IgD-negative memory B cell (primary cell): ENCODE results near the gene FRAS1. TPM values are rescaled to one million over a fixed set of nuclear protein-coding genes. Genes with fewer than 3 reads are reported as not detected.
"Not testable (repeated sequence)": the region's sequence is repeated elsewhere in the genome, so short reads cannot be mapped to it uniquely, and the experiment has no call there.

Experiments
- H3K27ac Mint-ChIP-seq, 3 donors: one replicate each; pipeline ENCODE4 v1.8.0; 2020 to 2022; ENCODE audit warnings: mild to moderate bottlenecking in 3 of 3, mixed read lengths in 3 of 3, moderate library complexity in 1 of 3
- H3K27me3 Mint-ChIP-seq: one replicate; pipeline ENCODE4 v1.8.0; 2021; ENCODE audit warnings: mixed read lengths
- H3K36me3 Mint-ChIP-seq: one replicate; pipeline ENCODE4 v1.8.0; 2020; ENCODE audit warnings: mild to moderate bottlenecking, mixed read lengths
- H3K4me1 Mint-ChIP-seq, 3 donors: one replicate each; pipeline ENCODE4 v1.8.0; 2020 to 2022; ENCODE audit warnings: mixed read lengths in 3 of 3, mild to moderate bottlenecking in 1 of 3
- H3K4me3 Mint-ChIP-seq, 4 donors: one replicate each; pipeline ENCODE4 v1.8.0; 2020 to 2022; ENCODE audit warnings: mild to moderate bottlenecking in 4 of 4, mixed read lengths in 4 of 4, moderate library complexity in 3 of 4
- H3K9me3 Mint-ChIP-seq, 3 donors: one replicate each; pipeline ENCODE4 v1.8.0; 2020 to 2021; ENCODE audit warnings: mixed read lengths in 3 of 3, mild to moderate bottlenecking in 1 of 3
- polyA plus RNA-seq: library from polyadenylated mRNA; unstranded; fragments of 300-500 nt; fragmentation: Illumina TruSeq; gene quantifications from one replicate; pipeline ENCODE4 v1.2.3, GENCODE V29; 2021

Gene FRAS1
- polyA plus RNA-seq, 1 donor from 2014 or later: not detected

DNA sequence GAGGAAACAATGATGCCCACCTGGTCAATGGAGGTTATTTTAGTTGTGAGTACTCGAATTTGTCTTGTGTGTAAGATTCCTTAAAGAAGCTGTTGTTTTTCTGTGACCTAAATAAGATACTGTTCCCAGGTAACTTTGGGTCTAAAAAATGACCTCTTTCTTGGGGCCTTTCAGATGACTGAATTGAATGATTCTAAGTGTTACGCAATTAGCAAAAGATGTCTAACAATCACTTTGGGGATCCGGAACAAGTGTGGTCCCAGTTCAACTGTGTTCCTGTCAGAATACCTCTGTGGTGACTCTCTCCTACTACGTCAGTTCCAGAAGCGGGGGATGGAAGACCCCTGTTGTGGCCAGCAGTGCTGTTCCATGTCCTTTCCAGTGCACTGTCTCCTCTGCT lies 99.4 kb downstream of the FRAS1 start:
- Mint-ChIP-seq H3K4me3 (no peak overlapping the region), H3K9me3 (peaks cover 0 to 2% (median 0%) of the 10 kb centered on the region in 3 donors), H3K36me3 (no peaks in the 10 kb centered on the region), H3K4me1 (no peaks in the 10 kb centered on the region), H3K27me3 (peaks cover 9% of the 10 kb centered on the region), H3K27ac (peak overlapping the region in 1 of 3 donors; percentile 1)

DNA sequence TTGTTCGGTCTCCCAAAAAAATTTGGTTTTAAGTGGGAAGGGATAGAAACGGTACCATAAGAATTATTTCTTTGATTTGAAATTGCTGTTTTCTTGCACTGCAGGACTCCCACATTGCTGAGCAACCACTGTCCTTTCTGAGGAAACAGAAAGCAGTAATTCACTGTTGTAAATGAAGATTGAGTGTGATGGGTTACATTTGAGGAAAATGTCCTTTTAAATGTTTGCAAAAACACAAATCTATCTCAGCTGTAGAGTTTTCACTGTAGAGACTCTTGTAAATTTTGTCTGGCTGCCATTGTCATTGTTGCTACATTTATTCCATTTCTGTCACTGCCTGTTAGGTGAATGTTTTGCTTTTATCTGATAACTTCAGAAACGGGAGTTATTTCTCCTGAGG lies 105.2 kb downstream of the FRAS1 start:
- H3K36me3 Mint-ChIP-seq: no peaks in the 10 kb centered on the region
- no peak overlapping the region for H3K4me3 Mint-ChIP-seq
- peaks cover 0 to 2% (median 0%) of the 10 kb centered on the region in 3 donors for H3K9me3 Mint-ChIP-seq
- peaks cover 12% of the 10 kb centered on the region for H3K27me3 Mint-ChIP-seq
- H3K4me1 Mint-ChIP-seq: no peaks in the 10 kb centered on the region
- no peak overlapping the region for H3K27ac Mint-ChIP-seq

DNA sequence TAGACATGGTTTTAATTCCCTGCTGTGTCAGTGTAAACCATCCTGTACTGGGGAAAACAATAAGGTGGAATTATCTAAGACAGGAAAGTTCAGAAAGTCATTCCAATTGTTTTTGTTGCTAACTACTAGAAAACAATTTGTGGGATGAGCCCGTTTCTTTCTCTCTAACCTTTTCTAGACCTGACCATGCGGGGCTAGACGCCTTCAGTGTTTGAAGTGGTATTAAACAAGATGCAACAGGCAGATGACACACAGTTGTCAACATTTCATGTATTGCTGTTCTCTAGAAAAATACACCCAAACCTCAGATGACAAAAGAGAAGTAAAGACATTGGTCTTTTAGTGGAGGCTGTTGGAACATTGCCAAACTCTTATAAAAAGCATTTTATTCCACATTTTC lies 105.7 kb downstream of the FRAS1 start:
- H3K4me1 Mint-ChIP-seq: no peaks in the 10 kb centered on the region
- peaks cover 0 to 2% (median 0%) of the 10 kb centered on the region in 3 donors for H3K9me3 Mint-ChIP-seq
- H3K4me3 Mint-ChIP-seq: no peak overlapping the region
- no peak overlapping the region for H3K27ac Mint-ChIP-seq
- H3K36me3 Mint-ChIP-seq: no peaks in the 10 kb centered on the region
- peaks cover 12% of the 10 kb centered on the region for H3K27me3 Mint-ChIP-seq

DNA sequence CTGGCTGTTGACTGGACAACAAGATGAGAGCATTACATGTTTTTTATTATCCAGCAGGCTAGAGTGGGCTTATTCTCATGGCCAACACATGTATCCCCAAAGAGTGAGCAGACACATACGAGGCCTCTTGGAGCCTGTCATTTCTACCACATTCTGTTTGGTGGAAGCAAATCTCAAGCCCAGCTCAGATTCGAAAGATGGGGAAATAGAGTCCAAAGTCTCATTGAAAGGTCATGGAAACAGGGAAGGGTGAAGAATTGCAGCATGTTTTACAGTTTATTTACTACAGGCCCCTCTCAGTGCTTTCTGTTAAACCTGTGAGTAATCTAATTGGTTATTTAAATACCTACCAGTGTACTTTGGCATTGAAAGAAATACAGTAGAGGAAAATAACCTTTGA lies 108.6 kb downstream of the FRAS1 start:
- no peaks in the 10 kb centered on the region for H3K9me3 Mint-ChIP-seq
- H3K4me3 Mint-ChIP-seq: no peak overlapping the region
- no peaks in the 10 kb centered on the region for H3K36me3 Mint-ChIP-seq
- H3K4me1 Mint-ChIP-seq: no peaks in the 10 kb centered on the region
- H3K27ac Mint-ChIP-seq: no peak overlapping the region
- H3K27me3 Mint-ChIP-seq: peaks cover 3% of the 10 kb centered on the region

DNA sequence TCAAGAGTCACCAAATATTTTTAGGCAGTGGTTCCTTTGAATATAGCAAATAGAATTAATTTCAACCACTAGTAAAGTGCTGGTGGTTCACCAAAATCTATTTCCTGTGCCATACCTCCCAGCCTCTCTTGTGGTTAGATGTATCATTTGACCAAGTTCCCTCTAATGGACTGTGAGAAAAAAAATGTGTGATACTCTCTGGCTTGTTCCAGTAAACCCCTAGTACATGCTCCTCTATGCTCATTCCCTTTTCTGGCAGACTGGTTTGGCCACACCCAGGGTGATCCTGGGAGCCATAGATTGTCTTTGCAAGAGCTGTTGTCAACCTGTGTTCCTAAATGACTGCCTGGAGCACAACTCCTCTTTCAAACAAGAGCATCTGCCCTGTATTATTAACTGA lies 109.5 kb downstream of the FRAS1 start:
- Mint-ChIP-seq H3K4me3 (no peak overlapping the region), H3K9me3 (no peaks in the 10 kb centered on the region), H3K27ac (no peak overlapping the region), H3K4me1 (no peaks in the 10 kb centered on the region), H3K36me3 (no peaks in the 10 kb centered on the region), H3K27me3 (peaks cover 3% of the 10 kb centered on the region)

DNA sequence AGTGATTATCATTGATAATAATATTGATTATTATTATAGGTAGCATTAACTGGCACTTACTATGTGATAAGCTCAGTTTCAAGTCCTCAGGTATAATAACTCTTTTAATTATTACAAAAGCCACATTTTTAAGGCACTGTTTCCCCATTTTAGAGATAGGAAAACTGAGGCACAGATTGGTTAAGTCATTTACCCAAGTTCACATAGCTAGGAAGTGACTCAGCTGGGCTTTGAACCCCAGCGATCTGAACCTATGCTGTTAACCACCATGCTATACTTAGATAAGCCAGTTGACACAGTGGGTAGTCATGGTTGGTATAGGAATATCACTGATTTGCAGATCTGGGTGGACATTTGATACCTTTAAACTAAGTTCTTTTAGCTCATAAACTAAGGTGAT lies 110.4 kb downstream of the FRAS1 start:
- peaks cover 3% of the 10 kb centered on the region for H3K27me3 Mint-ChIP-seq
- H3K4me1 Mint-ChIP-seq: no peaks in the 10 kb centered on the region
- H3K36me3 Mint-ChIP-seq: no peaks in the 10 kb centered on the region
- H3K9me3 Mint-ChIP-seq: no peaks in the 10 kb centered on the region
- no peak overlapping the region for H3K27ac Mint-ChIP-seq
- H3K4me3 Mint-ChIP-seq: no peak overlapping the region

DNA sequence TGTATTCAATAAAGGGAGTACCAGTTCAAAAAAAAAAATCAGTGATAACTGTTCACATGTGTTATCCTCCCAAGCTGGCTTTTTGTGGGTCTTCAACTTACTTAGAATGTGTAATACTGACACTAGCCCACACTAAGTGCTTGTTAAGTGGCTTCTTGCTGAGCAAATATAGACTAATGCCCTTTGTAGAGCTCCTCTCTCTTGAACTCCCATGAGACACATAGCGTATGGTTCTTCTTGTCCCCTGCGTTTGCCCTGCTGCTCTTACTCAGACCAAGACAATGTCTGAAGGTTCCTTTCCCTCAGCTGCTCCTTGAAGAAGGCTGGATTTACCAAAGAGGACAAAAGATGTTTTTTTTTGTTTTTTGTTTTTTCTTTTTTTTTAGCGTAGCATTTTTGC lies 110.9 kb downstream of the FRAS1 start:
- H3K27ac Mint-ChIP-seq: no peak overlapping the region
- no peak overlapping the region for H3K4me3 Mint-ChIP-seq
- no peaks in the 10 kb centered on the region for H3K36me3 Mint-ChIP-seq
- H3K27me3 Mint-ChIP-seq: peaks cover 3% of the 10 kb centered on the region
- no peaks in the 10 kb centered on the region for H3K9me3 Mint-ChIP-seq
- H3K4me1 Mint-ChIP-seq: no peaks in the 10 kb centered on the region

DNA sequence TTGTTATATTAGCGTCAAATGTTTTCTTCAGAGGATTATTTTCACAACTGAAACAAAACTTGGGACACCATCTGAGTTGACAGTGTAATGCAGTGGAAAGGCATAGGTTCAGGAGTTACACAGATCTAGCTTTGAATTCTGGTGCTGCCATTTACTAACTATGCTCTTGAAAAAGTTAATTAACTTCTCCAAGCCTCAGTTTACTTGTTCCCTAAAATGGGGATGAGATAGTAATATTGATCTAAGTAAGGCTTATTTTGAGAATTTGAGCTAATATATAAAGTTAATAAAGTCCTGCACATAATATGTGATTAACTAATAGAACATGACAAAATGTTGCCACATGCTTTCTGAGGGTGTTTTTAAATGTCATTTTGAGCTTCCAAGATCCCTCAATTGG lies 112.6 kb downstream of the FRAS1 start:
- H3K36me3 Mint-ChIP-seq: no peaks in the 10 kb centered on the region
- H3K27me3 Mint-ChIP-seq: peaks cover 5% of the 10 kb centered on the region
- no peaks in the 10 kb centered on the region for H3K9me3 Mint-ChIP-seq
- H3K27ac Mint-ChIP-seq: no peak overlapping the region
- H3K4me1 Mint-ChIP-seq: no peaks in the 10 kb centered on the region
- no peak overlapping the region for H3K4me3 Mint-ChIP-seq

DNA sequence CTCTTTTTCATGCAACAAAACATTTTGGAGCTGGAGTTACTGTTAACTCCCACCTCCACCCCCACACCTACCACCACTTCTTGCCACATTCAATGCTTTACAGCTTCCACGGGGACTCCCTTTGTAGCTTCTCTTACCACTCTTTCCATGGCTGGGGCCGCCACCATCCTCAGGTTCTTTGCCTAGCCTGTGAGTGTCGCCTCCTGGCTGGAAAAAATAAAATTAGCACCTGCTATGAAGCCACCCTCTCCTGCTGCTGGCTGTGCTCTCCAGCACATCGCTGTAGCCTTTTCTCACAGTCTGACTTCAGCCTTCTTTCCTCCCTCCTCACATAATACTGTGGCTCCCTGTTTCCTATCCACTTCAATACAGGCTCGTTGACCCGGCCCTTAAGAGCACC lies 114.4 kb downstream of the FRAS1 start:
- peaks cover 6% of the 10 kb centered on the region for H3K27me3 Mint-ChIP-seq
- no peak overlapping the region for H3K4me3 Mint-ChIP-seq
- H3K9me3 Mint-ChIP-seq: no peaks in the 10 kb centered on the region
- peaks cover 0 to 4% (median 0%) of the 10 kb centered on the region in 3 donors for H3K4me1 Mint-ChIP-seq
- no peak overlapping the region for H3K27ac Mint-ChIP-seq
- no peaks in the 10 kb centered on the region for H3K36me3 Mint-ChIP-seq

DNA sequence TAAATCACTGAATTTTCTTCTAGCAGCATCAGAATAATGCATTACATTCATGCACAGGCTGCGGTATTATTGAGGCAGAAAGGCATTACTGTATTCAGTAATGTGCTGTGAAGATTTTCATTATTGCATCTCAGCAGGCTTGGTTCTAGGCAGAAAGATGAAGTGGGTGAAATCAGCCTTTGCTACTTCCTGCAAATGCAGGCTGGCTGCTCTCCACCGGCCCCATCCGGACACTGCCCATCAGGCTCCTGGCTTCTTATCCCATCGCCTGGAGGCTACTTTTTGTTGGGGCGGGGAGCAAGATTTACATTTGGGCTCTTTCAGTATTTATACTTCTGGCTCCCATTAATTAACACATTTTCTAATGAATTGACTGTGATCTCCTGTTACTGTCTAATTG lies 117.8 kb downstream of the FRAS1 start:
- Mint-ChIP-seq H3K9me3 (peaks cover 0 to 2% (median 0%) of the 10 kb centered on the region in 3 donors), H3K4me3 (no peak overlapping the region), H3K4me1 (peaks cover 0 to 4% (median 0%) of the 10 kb centered on the region in 3 donors), H3K27ac (no peak overlapping the region), H3K36me3 (no peaks in the 10 kb centered on the region), H3K27me3 (peaks cover 6% of the 10 kb centered on the region)

DNA sequence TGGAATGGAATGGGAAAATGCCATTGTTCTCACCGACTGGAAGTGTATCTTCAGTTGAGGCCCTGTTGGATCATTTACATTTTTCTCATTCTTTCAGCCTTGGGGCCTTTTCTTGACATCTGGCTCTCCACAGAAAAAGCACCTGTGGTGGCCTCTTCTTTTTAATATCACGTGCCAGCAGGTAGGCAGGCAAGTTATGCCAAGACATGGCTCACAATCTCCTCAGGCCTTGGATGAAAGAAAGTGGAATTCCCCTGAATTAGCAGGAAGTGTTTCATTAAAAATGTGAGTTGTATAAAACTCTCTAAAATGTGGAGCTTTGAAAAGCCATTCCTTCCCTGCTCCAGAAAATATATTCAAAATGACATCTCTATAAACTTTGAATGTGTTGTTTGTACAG lies 122.1 kb downstream of the FRAS1 start:
- Mint-ChIP-seq H3K27me3 (peaks cover 2% of the 10 kb centered on the region), H3K4me1 (peaks cover 0 to 4% (median 0%) of the 10 kb centered on the region in 3 donors), H3K27ac (no peak overlapping the region), H3K36me3 (no peaks in the 10 kb centered on the region), H3K4me3 (no peak overlapping the region), H3K9me3 (peaks cover 0 to 2% (median 0%) of the 10 kb centered on the region in 3 donors)

DNA sequence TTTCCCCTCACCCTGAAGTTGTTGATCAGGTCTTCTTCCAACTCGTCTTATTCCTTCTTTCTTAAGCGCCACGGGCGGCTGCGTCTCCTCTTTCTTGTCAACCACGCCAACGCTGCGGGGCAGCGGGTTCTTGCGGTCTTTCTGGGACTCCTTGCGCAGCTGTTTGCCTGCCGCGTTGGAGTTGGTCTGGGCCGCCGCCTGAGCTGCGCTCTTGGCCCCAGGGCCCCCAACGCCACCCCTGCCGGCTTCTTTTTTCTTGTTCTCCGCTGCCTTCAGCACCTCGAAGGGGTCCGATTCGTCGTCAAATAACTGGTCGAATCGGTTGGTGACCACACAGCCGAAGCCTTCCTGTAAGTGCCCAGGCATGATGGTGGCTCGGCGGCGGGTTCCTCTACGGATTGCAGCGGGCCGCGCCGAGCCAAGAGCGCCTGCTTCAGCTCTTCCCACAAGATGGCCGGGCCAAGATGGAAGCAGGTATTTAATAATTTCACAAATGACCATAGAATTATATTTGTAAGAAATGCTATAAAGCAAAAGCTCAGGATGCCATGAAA lies 124.6 kb downstream of the FRAS1 start:
- not testable (repeated sequence) for H3K4me3 Mint-ChIP-seq, H3K27me3 Mint-ChIP-seq, H3K27ac Mint-ChIP-seq, H3K36me3 Mint-ChIP-seq, H3K9me3 Mint-ChIP-seq, H3K4me1 Mint-ChIP-seq

DNA sequence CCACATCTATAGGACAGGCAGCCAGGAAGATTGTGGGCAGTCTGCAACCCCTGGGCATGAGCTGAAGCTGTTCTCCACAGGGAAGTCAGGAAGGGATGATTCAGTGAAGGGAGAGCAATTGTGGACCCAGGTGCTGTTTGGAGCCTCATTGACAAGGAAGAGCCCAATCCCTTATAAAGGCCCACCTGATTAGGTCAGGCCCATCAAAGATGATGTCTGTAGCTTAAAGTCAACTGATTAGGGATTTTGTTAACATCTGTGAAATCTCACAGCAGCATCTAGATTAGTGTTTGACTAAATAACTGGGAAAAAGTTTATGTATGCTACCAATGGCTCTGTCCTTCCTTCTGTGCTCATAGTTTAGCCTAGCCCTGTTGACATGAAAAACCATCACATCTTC lies 127.5 kb downstream of the FRAS1 start:
- no peaks in the 10 kb centered on the region for H3K36me3 Mint-ChIP-seq
- no peak overlapping the region for H3K27ac Mint-ChIP-seq
- no peaks in the 10 kb centered on the region for H3K27me3 Mint-ChIP-seq
- no peaks in the 10 kb centered on the region for H3K4me1 Mint-ChIP-seq
- peaks cover 0 to 2% (median 0%) of the 10 kb centered on the region in 3 donors for H3K9me3 Mint-ChIP-seq
- H3K4me3 Mint-ChIP-seq: no peak overlapping the region

DNA sequence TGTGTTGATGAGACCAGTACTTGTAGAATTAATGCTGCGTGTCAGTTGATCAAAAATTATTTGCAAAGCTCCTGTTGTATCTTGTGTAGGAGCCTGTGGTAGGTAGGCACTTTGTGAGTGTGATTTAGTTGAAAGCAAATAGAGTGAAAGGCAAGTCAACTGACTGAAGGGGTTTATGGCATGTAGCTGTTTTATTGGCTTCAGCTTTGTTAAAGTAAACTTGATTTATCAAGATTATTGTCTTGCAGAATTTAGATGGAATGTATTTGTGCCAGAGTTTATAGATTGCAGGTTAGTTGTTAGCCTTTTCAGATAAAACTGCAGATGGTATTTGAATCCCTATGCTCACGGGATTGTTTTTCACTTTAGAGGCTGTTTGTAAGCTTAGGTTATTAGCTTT lies 128.0 kb downstream of the FRAS1 start:
- H3K9me3 Mint-ChIP-seq: peaks cover 0 to 3% (median 0%) of the 10 kb centered on the region in 3 donors
- no peaks in the 10 kb centered on the region for H3K27me3 Mint-ChIP-seq
- H3K36me3 Mint-ChIP-seq: no peaks in the 10 kb centered on the region
- H3K4me1 Mint-ChIP-seq: no peaks in the 10 kb centered on the region
- H3K27ac Mint-ChIP-seq: no peak overlapping the region
- no peak overlapping the region for H3K4me3 Mint-ChIP-seq

DNA sequence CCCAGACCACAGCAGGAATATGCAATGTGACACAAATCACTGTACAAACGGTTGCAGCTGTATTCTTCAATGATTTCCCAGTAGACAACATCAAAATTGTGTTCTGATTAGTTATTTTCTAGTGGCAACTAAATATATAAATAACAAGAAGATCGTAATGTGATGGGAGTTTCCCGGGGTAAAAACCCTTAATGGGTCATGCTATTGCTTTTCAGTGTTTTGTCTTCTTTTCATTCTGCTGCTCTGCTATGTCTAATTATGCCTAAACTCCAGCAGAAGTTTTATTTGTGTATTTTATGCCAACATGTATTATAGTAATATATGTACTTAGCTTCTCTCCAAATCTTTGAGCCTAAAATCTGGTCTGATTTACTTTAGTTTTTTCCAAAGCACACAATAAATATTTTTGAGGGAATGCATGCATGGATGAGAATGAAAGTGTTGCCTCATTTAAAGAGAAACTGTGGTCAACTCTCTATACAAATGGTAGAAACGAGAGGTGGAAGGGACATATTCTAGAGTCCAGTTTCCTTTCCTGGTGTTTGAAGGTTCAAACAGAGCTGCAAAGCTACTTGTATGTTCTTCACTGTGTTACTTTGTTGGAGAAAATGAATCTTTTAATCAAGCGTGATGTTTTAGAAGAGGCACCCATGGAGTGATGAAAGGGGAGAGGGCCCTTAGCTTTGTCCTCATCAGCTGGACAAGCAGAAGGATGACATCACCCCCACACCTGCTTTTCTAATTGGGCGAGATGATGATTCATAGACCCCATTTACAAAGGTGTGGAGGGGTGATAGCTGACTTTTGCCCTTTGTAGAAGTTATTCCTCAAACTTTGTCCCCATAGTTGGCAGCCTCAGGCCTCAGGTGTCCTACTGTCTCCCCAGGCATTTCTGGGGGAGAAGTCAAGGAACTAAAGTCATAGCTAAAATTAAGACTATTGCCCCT lies 129.7 kb downstream of the FRAS1 start:
- Mint-ChIP-seq H3K36me3 (no peaks in the 10 kb centered on the region), H3K4me1 (no peaks in the 10 kb centered on the region)

DNA sequence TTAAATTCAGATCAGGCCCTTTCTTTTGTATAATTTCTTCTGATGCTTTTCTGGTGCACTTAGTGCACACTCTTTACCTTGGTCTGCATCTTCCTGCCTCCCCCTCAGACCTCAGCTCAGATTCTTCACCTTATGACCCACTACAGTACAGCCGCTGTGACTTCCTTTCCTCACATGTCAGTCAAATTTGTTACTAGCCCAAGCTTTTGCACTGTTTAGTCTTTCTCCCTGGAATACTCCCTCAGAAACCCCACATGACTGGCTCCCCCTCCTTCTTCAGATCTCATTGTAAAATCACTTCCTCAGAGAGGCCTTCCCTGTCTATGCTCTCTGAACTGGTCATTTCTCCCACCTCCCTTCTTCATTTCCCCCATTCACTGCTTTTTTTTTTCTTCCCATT lies 132.9 kb downstream of the FRAS1 start:
- no peak overlapping the region for H3K4me3 Mint-ChIP-seq
- H3K9me3 Mint-ChIP-seq: peaks cover 0 to 8% (median 0%) of the 10 kb centered on the region in 3 donors
- H3K27me3 Mint-ChIP-seq: peaks cover 2% of the 10 kb centered on the region
- H3K36me3 Mint-ChIP-seq: no peaks in the 10 kb centered on the region
- no peak overlapping the region for H3K27ac Mint-ChIP-seq
- no peaks in the 10 kb centered on the region for H3K4me1 Mint-ChIP-seq

More for the DNA sequence above, 129.7 kb downstream of the FRAS1 start:
- Mint-ChIP-seq H3K27me3 (no peaks in the 10 kb centered on the region), H3K9me3 (peaks cover 0 to 3% (median 0%) of the 10 kb centered on the region in 3 donors), H3K27ac (no peak overlapping the region), H3K4me3 (no peak overlapping the region)
